Epidermal melanocyte (primary cell): ENCODE data around the gene KCNQ1OT1.

ENCODE experiments used
- DNase-seq: peaks from one replicate; pipeline ENCODE4 v3.0.0; 2011; ENCODE audit warnings: low spot score; ENCODE audit not compliant: insufficient read length

The KCNQ1OT1 gene

DNA sequence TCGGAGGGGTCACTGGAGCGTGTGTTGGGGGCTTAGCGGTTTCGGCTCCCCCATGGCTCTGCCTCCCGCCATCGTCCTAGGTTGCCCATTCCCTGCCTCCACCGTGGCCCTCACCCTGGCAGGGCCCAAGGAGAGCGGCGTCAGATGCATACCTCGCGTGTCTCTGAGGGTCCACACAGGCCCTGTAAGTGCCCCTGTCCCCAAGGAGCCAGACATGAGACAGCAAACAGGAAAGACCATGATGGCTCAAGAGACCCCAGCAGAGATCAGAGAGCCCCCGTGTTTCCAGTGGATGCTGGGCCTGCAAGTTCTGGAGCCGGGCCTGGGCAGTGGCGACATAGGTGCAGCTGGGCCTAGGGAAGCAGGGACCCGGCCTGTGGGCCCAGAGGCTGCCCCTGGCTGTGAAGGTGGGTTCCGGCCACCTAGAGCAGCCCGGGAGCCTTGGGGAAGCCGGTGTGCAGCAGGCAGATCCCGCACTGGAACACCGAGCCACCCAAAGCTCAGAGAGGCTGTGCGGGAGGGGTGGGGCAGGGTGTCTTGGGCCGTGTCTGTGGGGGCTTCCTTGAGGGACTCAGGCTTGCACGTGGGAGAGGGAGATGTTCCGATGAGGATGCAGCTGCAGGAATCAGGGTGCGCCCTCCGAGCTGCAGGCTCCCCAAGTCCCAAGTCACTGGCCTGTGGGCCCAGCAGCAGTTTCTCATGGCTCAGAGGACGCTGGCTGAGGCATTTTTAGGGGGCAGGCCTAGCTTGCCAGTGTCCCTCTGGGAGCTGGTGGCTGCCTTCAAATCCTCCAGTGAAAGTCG is 126.4 kb downstream of the KCNQ1OT1 start:
- no peak for DNase-seq

DNA sequence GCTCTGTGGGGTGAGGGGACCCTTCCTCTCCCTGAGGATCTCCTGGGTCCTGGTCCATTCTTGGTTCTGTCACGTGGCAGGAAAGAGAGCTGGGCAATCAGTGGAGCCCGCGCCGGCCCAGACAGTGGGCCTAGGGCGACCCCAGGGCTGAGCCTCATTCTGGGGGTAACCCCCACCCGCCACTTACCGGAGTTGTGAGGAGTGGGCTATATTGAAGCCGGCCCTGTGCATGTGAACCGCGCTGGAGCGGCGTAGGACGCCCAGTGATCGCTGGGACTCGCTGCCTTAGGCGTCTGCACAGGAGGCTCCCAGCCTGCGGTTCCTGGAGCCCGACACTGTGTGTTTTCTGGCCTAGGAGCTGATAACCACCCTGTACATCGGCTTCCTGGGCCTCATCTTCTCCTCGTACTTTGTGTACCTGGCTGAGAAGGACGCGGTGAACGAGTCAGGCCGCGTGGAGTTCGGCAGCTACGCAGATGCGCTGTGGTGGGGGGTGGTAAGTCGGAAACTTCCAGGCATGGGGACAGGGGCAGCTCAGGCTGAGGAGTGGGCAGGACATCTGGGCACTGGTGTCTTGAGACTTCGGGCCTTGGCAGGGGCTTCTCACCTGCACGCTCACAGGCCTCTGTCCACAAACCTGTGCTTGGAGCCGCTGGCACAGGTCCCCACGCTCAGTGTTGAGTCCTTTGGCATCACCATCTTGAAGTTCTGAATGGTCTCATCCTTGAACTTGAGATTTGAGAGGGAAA is 127.1 kb downstream of the KCNQ1OT1 start:
- DNase-seq: no peak

GRCh38 chr11:2571598-2572281 is 128.1 kb downstream of the KCNQ1OT1 start:
- DNase-seq: no peak

DNA sequence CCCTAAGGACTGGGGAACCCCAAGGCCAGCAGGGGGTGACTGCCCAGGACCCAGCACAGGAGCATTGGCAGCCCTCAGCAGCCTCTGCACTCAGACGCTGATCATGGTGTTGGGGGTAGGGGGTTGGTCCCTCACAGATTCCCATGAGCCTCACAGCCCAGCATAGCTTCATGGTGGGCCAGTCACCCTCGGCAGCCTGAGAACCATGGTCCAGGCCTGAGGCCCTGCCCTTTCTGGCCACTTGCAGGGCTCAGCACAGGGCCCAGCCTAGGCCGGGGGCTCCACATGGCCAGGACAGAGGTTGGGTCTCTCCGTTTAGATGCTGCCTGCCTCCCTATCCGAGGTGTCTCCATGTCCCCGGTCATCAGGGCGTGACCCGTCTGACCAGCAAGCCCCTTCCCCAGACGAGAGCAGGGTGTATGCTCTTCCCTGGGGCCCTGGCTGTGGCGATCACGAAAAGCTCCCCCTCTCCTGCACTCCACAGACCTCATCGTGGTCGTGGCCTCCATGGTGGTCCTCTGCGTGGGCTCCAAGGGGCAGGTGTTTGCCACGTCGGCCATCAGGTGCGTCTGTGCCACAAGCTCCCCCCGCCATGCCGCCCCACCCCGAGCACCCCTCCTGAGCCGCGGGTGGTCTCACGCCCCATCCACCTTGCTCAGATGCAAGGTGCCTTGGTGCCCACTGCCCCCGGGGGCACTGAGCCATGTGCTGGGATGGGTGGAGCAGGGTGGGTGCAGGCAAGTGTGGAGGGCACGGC is 128.8 kb downstream of the KCNQ1OT1 start:
- no peak for DNase-seq

GRCh38 chr11:2570211-2570811 is 129.5 kb downstream of the KCNQ1OT1 start:
- DNase-seq: no peak

DNA sequence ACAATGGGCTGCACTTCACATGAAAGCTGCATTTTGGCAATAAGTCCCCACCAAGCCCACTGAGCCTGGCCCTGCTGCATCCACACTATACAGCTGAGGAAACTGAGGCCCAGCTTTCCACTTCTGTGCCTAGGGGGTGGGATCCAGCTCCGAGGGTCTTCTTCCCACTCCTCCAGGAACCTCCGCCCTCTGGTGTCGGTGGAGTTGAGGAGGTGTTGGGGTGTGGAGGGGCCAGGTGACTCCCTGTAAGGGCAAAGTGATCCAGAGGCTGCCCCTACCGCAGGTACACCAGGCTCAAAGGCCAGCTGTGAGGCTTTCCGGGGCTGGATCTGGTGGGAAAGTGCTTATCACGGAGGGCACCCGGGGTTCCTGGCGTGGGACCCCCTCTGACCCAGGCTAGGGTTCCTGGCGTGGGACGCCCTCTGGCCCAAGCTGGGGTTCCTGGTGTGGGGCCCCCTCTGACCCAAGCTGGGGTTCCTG is 130.0 kb downstream of the KCNQ1OT1 start:
- no peak for DNase-seq

GRCh38 chr11:2569321-2569721 is 130.5 kb downstream of the KCNQ1OT1 start:
- no peak for DNase-seq

GRCh38 chr11:2567026-2567671 is 132.6 kb downstream of the KCNQ1OT1 start:
- DNase-seq: no peak

- DNase-seq: no peak
Measured at GRCh38 chr11:2566223-2567025, 133.4 kb downstream of the KCNQ1OT1 start.

DNA sequence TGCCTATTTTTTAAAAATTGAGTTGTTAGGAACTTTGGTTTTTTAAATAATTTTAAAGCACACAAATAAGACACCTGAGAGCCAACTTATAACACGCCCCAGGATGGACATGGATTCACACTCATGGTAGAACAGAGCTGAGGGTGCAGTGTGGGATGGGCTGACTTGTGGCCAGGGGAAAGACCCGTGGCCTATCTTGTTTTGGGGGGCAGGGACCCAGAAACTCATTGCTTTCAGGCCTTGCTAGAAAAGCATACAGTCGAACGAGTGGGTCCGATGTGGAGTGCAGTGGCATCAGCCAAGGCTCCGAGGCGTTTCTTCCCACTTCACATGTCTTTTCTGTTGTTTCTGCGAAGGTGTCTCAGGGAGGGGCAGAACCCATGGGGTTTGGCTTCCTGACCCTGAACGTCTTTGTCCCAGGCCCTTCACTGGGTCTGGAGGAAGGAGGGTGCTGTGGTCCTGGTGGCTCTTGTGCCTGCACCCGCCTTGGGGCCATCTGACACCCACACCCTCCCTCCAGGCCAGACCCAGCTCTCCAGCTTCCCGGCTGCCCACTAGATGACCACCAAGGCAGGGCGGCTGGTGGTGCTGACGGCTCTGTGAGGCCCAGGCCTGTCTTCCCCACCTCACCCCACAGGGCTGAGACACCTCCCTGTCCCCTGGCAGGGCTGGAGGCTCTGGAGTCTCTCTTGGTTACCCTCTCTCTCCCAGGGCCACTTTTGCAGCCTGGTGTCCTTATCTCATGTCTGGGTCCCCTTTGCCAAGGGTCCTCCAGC is 134.2 kb downstream of the KCNQ1OT1 start:
- DNase-seq: no peak

DNA sequence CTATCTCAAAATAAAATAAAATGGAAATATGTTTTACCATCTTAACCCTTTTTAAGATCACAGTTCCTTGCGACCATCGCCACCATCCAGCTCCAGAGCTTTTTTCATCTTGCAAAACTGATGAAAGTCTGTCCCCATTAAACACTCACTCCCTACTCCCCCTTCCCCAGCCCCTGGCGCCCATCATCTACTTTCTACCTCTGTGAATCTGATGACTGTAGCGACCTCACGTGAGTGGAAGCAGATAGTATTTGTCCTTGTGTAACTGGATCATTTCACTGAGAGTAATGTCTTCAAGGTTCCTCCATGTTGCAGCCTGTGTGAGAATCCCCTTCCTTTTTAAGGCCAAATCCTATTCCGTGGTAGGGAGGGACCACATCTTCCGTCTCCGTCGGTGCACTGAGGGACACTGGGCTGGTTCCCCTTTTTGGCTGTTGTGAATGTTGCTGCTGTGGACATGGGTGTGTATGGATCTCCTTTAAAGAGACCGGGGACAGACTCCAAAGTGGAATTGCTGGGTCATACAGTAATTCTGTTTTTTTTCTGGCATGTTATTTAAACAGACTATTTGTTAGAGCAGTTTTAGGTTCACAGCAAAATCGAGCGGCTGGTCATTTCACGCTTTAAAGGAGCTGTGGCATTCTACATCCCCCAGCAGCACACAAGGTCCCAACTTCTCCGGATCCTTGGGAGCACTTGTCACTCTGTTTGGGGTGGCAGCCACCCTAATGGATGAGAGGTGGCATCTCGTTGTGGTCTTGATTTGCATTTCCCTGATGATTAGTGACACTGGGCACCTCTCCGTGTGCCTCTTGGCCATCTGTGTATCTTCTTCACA is 135.0 kb downstream of the KCNQ1OT1 start:
- no peak for DNase-seq

DNA sequence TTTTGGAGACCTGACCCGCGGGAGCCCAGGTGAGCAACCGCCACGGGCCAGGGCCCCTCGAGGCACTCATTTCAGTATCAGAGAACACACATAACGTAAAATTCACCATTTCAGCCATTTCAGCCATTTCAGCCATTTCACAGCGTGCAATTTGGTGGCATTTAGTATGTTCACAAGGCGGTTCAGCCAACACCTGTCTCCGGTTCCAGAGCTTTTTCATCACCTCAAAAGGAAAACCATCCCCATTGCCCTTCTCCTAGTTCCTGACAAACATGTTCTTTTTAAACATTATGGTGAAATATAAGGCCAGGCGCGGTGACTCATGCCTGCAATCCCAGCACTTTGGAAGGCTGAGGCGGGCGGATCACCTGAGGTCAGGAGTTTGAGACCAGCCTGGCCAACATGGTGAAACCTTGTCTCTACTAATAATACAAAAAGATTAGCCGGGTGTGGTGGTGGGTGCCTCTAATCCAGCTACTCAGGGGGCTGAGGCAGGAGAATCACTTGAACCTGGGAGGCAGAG is 135.7 kb downstream of the KCNQ1OT1 start:
- DNase-seq: no peak

- no peak for DNase-seq
Measured at GRCh38 chr11:2563213-2564007, 136.4 kb downstream of the KCNQ1OT1 start.

GRCh38 chr11:2562890-2563212 is 136.9 kb downstream of the KCNQ1OT1 start:
- DNase-seq: no peak

DNA sequence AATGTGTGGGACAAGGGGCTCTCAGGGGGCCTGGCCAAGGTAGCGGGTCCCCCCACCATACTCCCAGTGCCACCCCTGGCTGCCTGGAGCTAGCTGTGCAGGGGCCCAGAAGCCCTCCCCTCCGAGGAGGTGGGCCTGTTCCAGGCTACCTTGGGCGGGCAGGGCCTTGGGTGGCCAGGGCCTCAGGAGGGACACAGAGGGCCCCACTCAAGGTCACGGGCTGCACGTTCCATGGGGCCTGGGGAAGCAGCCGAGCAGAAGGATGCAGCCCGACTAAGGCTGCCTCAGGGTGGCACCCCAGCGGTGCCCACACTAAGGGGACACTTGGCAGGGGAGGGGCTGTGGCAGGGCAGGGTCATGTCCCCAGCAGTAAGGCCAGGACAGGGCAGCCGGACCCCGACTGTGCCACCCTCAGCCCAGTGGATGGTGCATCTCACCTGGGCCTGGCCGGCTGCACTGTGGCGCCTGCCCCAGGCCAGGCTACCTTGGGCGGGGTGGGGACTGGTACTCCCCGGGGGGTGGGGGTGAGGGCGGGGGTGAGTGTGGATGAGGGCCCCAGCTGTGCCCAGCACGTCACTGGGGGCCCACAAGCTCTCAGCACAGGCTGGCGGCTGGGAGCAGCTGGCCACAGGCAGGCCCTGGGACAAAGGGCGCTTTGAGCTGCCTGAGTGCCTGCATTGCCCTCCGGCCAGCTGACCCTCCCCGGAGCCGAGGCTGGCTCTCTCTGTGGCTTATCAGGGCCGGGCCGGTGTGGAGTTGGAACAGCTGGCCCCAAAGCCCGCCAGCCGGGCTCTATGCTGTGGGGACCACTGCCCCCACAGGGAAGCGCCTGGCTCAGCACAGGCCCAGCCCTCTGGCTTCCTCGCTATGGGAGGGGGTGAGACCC is 137.9 kb downstream of the KCNQ1OT1 start:
- peak; percentile 79 for DNase-seq
